ENCODE measurements around the gene C5orf47. TPM values are rescaled to one million over a fixed set of nuclear protein-coding genes. Genes with fewer than 3 reads are reported as not detected.
A peak's percentile ranks its signal among the peaks of the same experiment; 100 is the strongest.

The C5orf47 gene
- total RNA-seq, 3 donors from 2014 or later = not detected

DNA sequence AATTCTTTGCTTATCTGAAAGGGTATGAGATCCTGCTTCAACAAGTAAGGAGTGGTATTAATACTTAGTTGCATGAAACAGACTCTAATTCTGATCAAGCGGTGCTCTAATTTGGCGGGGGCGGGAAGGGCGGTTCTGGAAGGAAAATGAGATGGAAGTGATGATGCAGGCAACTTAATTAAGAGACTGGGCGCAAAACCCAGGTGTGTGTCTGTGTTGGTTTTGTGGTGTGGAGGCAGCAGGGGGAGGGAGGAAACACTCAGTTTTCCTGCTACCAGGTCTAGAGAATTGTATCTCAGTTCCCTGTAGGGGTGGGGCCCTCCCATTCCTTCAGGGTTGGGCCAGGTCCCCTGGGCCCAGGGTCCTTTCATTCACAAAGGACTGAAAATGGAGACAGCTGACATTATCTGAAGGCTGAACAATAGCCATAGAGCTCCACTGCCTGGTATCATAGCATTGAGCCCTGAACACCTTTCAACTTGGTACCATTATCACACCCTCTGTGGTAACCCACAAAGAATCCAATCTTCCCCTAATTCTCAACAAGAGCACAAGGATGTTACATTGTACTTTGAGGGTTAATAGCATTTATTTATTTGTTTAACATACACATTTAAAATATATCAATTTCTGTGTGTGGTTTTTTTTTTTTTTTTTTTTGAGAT, 17.2 kb upstream of the C5orf47 start:
- Histone ChIP-seq H3K4me3 (no peak overlapping the region), H3K9me3 (no peaks in the 10 kb centered on the region), H3K4me1 (ENCODE audit: low read depth) (peaks cover 7% of the 10 kb centered on the region), H3K36me3 (ENCODE audit: low read depth) (no peaks in the 10 kb centered on the region)
- ATAC-seq = no peak
- TF ChIP-seq, protein P1, sequence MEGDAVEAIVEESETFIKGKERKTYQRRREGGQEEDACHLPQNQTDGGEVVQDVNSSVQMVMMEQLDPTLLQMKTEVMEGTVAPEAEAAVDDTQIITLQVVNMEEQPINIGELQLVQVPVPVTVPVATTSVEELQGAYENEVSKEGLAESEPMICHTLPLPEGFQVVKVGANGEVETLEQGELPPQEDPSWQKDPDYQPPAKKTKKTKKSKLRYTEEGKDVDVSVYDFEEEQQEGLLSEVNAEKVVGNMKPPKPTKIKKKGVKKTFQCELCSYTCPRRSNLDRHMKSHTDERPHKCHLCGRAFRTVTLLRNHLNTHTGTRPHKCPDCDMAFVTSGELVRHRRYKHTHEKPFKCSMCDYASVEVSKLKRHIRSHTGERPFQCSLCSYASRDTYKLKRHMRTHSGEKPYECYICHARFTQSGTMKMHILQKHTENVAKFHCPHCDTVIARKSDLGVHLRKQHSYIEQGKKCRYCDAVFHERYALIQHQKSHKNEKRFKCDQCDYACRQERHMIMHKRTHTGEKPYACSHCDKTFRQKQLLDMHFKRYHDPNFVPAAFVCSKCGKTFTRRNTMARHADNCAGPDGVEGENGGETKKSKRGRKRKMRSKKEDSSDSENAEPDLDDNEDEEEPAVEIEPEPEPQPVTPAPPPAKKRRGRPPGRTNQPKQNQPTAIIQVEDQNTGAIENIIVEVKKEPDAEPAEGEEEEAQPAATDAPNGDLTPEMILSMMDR (IDR thresholded peaks at IDR 0.05) = no peak
- intact Hi-C loops (cut with DNase I, micrococcal nuclease) = loop anchor here (2.0 to 5.0 kb wide), 2 partner anchors 353 to 355 kb away; partner anchors contain the start of gene BOD1 (in 1 of the 2)
- DNase-seq = no peak

DNA sequence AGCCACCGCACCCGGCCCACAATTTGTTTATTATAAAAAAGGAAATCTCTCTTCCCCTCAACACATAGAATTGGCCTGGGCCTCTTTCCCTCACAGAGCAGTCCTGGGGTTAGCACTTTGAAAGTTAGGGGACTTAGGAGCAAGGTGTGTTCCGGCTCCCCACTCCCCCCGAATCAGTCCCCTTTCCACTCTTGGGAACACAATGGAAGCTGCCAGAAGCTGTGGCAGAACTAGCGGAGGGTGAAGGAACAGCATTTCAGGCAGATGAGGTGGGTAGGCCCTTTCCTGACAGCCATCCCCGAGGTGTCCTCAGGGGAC, 16.4 kb upstream of the C5orf47 start:
- TF ChIP-seq, protein P1 (IDR thresholded peaks at IDR 0.05) = no peak
- no peak overlapping the region for H3K4me3 ChIP-seq
- H3K4me1 ChIP-seq (ENCODE audit: low read depth) = peaks cover 7% of the 10 kb centered on the region
- intact Hi-C loops (cut with DNase I, micrococcal nuclease) = loop anchor here (2.0 to 5.0 kb wide), 2 partner anchors 354 to 355 kb away; partner anchors contain the start of gene BOD1 (in 1 of the 2)
- ATAC-seq = no peak
- H3K9me3 ChIP-seq = no peaks in the 10 kb centered on the region
- H3K36me3 ChIP-seq (ENCODE audit: low read depth) = no peaks in the 10 kb centered on the region
- DNase-seq = no peak

DNA sequence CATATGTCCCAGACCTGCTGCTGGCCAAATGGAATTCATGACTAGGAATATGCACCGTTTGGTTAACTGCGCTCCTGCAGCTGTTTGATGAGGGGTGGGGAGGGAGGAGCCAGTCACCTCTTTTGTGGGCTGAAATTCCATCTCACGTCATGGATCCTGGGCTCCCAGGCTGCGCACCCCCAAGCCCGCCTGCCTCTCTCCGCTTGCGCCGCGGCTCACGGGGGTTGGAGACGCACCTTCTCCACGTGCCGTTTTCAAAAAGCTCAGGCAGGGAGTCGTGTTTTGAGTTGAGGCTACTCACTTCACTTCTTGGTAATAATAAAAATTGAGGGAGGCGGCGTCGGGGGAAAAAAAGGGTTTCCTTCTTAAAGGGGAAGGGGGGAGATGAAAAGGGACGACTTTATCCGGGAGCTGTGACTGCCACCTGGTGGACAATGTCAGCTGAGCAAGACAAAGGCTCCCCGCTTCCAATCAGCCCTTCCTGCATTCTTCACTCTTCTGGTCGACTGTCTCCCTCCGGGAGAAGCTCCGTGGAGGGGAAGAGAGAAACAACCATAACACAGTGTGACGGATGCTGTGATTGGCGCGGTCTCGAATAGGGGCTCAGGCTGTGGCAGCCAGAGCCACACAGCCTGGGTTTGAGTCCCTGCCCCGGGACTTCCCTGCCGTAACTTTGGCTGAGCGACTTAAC, 15.9 kb upstream of the C5orf47 start:
- intact Hi-C loops (cut with DNase I, micrococcal nuclease) = loop anchor here (2.0 to 5.0 kb wide), 2 partner anchors 354 to 356 kb away; partner anchors contain the start of gene BOD1 (in 1 of the 2)
- ATAC-seq = peak; percentile 96

DNA sequence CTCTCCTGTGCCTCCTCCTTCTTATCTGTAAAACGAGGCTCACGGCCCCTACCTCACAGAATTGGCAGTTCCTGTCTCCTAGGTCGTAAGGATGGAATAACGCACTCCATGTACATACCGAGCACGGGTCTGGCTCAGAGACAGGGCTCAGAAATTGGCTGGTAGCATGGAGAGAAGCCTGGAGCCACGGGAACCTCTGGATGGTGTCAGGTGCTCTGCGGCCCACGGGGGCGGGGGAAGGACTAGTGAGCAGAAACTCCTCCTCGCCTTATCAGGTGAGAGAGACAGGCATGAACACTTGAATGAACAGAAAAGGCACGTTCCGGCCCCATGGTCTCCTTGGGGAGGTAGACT, 15.4 kb upstream of the C5orf47 start:
- ATAC-seq (peak; percentile 63), DNase-seq (peak; percentile 34 to 49 (median 39))
- TF ChIP-seq, protein P1 (IDR thresholded peaks at IDR 0.05) = no peak
- Histone ChIP-seq H3K4me3 (no peak overlapping the region), H3K9me3 (no peaks in the 10 kb centered on the region), H3K4me1 (ENCODE audit: low read depth) (peaks cover 7% of the 10 kb centered on the region), H3K36me3 (ENCODE audit: low read depth) (no peaks in the 10 kb centered on the region)
- intact Hi-C loops (cut with DNase I, micrococcal nuclease) = loop anchor here (2.0 to 5.0 kb wide), 2 partner anchors 355 to 356 kb away; partner anchors contain the start of gene BOD1 (in 1 of the 2)

More for the DNA sequence above, 15.9 kb upstream of the C5orf47 start:
- TF ChIP-seq, protein P1 (IDR thresholded peaks at IDR 0.05) = peak; percentile 77
- no peaks in the 10 kb centered on the region for H3K9me3 ChIP-seq
- no peak overlapping the region for H3K4me3 ChIP-seq
- H3K36me3 ChIP-seq (ENCODE audit: low read depth) = no peaks in the 10 kb centered on the region
- peaks cover 7% of the 10 kb centered on the region for H3K4me1 ChIP-seq (ENCODE audit: low read depth)
- peak; percentile 64 to 92 (median 81) for DNase-seq

DNA sequence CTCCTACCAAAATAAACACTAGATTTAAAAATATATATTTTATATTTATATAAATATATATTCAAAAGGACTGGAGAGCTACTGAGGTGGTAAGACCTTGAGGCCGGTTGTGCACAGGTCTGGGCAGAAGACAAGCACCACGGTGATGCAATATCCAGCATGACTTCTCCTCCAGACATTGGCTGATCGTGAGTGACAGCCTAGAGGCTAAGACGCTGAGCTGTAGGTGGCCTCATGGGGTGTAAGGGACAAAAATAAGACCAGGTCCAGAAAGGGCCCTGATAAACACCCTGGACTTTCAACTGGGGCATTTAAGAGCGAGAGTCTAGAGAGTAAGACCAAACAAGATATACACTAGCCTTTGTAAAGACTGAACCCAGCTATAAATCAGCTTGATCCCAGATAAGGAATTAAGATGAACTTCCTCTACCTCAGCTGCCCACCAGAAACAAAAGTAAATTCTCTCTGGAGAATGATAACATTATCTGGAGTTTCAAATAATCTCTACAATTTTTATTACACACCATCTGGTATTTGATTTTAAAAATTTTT, 14.2 kb upstream of the C5orf47 start:
- ATAC-seq = no peak
- DNase-seq = no peak
- Histone ChIP-seq H3K4me3 (no peak overlapping the region), H3K4me1 (ENCODE audit: low read depth) (peaks cover 7% of the 10 kb centered on the region), H3K9me3 (no peaks in the 10 kb centered on the region), H3K36me3 (ENCODE audit: low read depth) (no peaks in the 10 kb centered on the region)
- intact Hi-C loops (cut with DNase I, micrococcal nuclease) = loop anchor here in 1 of 2 donors (5.0 kb wide), 1 partner anchor 357 kb away; the partner anchor contains the start of gene BOD1
- TF ChIP-seq, protein P1 (IDR thresholded peaks at IDR 0.05) = no peak
